Colonic mucosa (tissue), 4 donors: ENCODE measurements around the gene TSC1. TPM values are rescaled to one million over a fixed set of nuclear protein-coding genes. Genes with fewer than 3 reads are reported as not detected.
A peak's percentile ranks its signal among the peaks of the same experiment; 100 is the strongest.
"Not testable (repeated sequence)": the region's sequence is repeated elsewhere in the genome, so short reads cannot be mapped to it uniquely, and the experiment has no call there.

Source experiments
- DNase-seq: peaks from one replicate; pipeline ENCODE4 v3.0.0-alpha.2; 2020
- H3K27ac ChIP-seq: fragments of 200-600 bp; one replicate; pipeline ENCODE4 v1.8.0; 2021
- H3K27me3 ChIP-seq: fragments of 200-600 bp; one replicate; pipeline ENCODE4 v1.8.0; 2021
- H3K36me3 ChIP-seq: fragments of 200-600 bp; one replicate; pipeline ENCODE4 v1.8.0; 2021
- H3K4me1 ChIP-seq: fragments of 200-600 bp; one replicate; pipeline ENCODE4 v1.8.0; 2021; ENCODE audit warnings: mild to moderate bottlenecking
- H3K4me3 ChIP-seq: fragments of 200-600 bp; one replicate; pipeline ENCODE4 v1.8.0; 2021
- H3K9ac ChIP-seq, 2 donors: one replicate each; pipeline ENCODE4 v1.7.0; 2013; ENCODE audit warnings: control low read depth in 2 of 2, low read depth in 2 of 2, low read length in 2 of 2
- H3K9me3 ChIP-seq: fragments of 200-600 bp; one replicate; pipeline ENCODE4 v1.8.0; 2021
- CTCF ChIP-seq: fragments of 200-600 bp; IDR thresholded peaks from one replicate; pipeline ENCODE4 v1.8.0; 2022; ENCODE audit warnings: antibody characterized with exemption, mild to moderate bottlenecking
- intact Hi-C: fragments of 100-400 bp; cut with DNase I; formaldehyde crosslinking; loops from one replicate; pipeline ENCODE4 v1.14.1; 2022
- total RNA-seq, 2 donors: library from RNA; stranded (reverse); fragmentation: NEBNext Ultra II Directional in 1 of 2; extraction: Animal tissue kit (Norgen Biotek cat#: 25700) in 1 of 2; gene quantifications; one replicate each; pipeline ENCODE4 v1.2.1, GENCODE V29; 2021
- donor health status: healthy.
- donor health status: DM: no; HTN: no; CAD: no.
- donor health status: DM: no; HTN: no; CAD: no.

The TSC1 gene
- total RNA-seq, 2 donors from 2014 or later = 29.4 to 46.6 TPM

DNA sequence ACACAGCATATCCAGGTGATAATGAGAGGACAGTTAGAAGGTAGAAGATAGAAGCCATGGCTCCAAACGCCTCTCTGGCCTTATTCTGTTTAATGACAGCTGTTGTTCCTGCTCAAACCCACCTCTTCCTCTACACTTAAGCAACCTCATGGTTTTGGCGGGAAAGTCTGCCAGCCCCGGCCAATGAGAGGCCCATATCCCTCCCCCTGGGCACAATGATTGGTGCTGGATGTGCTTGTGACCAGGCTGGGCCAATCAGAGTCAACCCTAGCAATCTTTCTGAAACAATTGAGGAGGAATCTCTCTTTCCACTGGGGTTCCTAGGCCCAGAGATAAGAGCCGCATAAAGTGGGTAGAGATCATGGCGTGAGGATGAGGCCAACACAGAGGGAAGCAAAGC is 29.3 kb upstream of the TSC1 start:
- TF ChIP-seq CTCF = no peak
- Histone ChIP-seq H3K9ac (no peak overlapping the region), H3K27ac (no peak overlapping the region), H3K4me3 (no peak overlapping the region), H3K9me3 (no peaks in the 10 kb centered on the region), H3K4me1 (peaks cover 5% of the 10 kb centered on the region), H3K36me3 (no peaks in the 10 kb centered on the region), H3K27me3 (peaks cover 6% of the 10 kb centered on the region)
- intact Hi-C loops = loop anchor here (5.0 to 10.0 kb wide), 3 partner anchors 71 to 469 kb away; no protein-coding TSS in a partner anchor
- no peak for DNase-seq

DNA sequence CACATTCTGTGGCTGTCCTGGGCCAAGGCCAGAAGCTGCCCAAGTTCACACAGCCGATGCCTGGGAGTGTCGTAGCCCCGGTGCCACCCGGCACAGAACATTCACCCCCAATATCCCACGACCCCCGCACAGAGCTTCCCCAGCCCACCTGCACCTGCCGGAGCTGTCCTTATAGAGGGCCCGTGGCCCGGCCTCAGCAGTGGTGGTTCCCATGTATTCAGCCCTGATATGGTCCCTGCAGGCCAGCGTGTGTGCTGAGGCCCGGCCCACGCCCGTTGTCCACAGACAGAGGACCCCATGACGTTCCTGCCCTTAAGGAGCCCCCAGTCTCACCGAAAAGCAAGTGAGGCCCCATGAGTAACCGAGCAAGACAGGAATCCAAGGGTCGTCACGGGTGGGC is 28.8 kb upstream of the TSC1 start:
- no peak for TF ChIP-seq CTCF
- Histone ChIP-seq H3K27me3 (peaks cover under 1% of the 10 kb centered on the region), H3K4me1 (peaks cover 5% of the 10 kb centered on the region), H3K9ac (no peak overlapping the region), H3K27ac (no peak overlapping the region), H3K9me3 (no peaks in the 10 kb centered on the region), H3K4me3 (no peak overlapping the region), H3K36me3 (no peaks in the 10 kb centered on the region)
- intact Hi-C loops = loop anchor here (5.0 to 10.0 kb wide), 3 partner anchors 71 to 468 kb away; no protein-coding TSS in a partner anchor
- no peak for DNase-seq

- Histone ChIP-seq H3K4me1 (peaks cover 5% of the 10 kb centered on the region), H3K27me3 (no peaks in the 10 kb centered on the region), H3K9me3 (no peaks in the 10 kb centered on the region), H3K4me3 (no peak overlapping the region), H3K9ac (no peak overlapping the region), H3K27ac (no peak overlapping the region), H3K36me3 (no peaks in the 10 kb centered on the region)
- no peak for TF ChIP-seq CTCF
- DNase-seq = peak; percentile 42
- intact Hi-C loops = loop anchor here (5.0 to 10.0 kb wide), 3 partner anchors 68 to 466 kb away; no protein-coding TSS in a partner anchor
Observed at GRCh38 chr9:132970324-132971062, 26.1 kb upstream of the TSC1 start.

DNA sequence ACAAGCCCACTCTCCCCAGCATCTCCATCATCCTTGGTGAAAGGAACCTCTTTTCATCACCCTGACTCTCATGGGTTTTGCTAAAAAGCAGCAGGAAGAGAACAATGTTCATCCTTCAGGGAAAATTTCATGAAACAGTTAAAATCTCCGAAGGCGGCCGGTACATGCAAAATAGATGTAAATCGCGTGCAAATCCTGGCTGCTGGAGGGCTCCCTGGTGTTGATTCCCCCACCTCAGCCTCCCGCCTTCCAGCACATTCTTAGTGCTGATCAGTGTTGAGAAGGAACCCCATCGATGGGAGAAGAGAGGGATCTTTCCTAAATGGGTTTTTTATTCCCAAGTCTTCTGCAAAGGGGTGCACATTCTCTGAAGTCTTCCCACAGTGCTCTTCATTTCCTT is 25.4 kb upstream of the TSC1 start:
- DNase-seq = no peak
- Histone ChIP-seq H3K9ac (no peak overlapping the region), H3K4me1 (peaks cover 5% of the 10 kb centered on the region), H3K4me3 (no peak overlapping the region), H3K9me3 (no peaks in the 10 kb centered on the region), H3K36me3 (no peaks in the 10 kb centered on the region), H3K27ac (no peak overlapping the region), H3K27me3 (no peaks in the 10 kb centered on the region)
- no peak for TF ChIP-seq CTCF
- intact Hi-C loops = loop anchor here (5.0 to 10.0 kb wide), 3 partner anchors 67 to 465 kb away; no protein-coding TSS in a partner anchor

- intact Hi-C loops, H3K9ac ChIP-seq, DNase-seq, H3K4me3 ChIP-seq, H3K36me3 ChIP-seq, H3K27ac ChIP-seq, H3K4me1 ChIP-seq, H3K27me3 ChIP-seq, H3K9me3 ChIP-seq: not testable (repeated sequence)
Observed at GRCh38 chr9:132967908-132968307, 23.5 kb upstream of the TSC1 start.

DNA sequence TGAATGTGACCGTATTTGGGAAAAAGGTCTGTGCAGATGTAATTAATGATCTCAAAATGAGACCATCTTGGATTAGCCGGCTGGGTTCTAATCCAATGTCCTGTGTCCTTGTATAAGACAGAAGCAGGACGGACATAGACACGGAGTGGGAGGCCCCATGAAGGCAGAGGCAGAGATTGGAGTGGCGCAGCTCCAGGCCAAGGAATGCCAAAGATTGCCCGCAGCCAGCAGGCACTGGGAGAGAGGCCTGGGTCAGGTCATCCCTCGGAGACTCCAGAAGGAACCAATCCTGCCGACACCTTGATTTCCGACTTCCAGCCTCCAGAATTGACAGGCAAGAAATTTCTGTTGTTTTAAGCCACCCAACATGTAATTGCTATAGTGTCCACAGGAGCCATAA is 21.1 kb upstream of the TSC1 start:
- no peaks in the 10 kb centered on the region for H3K27me3 ChIP-seq
- H3K9ac ChIP-seq = no peak overlapping the region
- no peaks in the 10 kb centered on the region for H3K9me3 ChIP-seq
- no peak overlapping the region for H3K27ac ChIP-seq
- H3K36me3 ChIP-seq = no peaks in the 10 kb centered on the region
- no peak overlapping the region for H3K4me3 ChIP-seq
- intact Hi-C loops = no loop called here
- DNase-seq = no peak
- TF ChIP-seq CTCF = no peak
- H3K4me1 ChIP-seq = no peaks in the 10 kb centered on the region
